Cardiac fibroblast (primary cell): ENCODE measurements around the gene CYP4F2.
"Not testable (repeated sequence)": the region's sequence is repeated elsewhere in the genome, so short reads cannot be mapped to it uniquely, and the experiment has no call there.

Experiments
- DNase-seq, 2 donors: peaks; one replicate each; pipeline versions ENCODE4 v3.0.0 to v3.0.0-alpha.2; 2010; ENCODE audit warnings: low read depth in 2 of 2
- H3K4me3 ChIP-seq, 2 donors: replicated peaks in 1 of 2; 1 replicate in 1 of 2; 2 replicates in 1 of 2; pipeline ENCODE4 v1.5.1; 2011; ENCODE audit warnings: low read depth in 2 of 2, low read length in 2 of 2, mild to moderate bottlenecking in 2 of 2, moderate library complexity in 1 of 2
- CTCF ChIP-seq: IDR thresholded peaks from one replicate; pipeline ENCODE4 v1.5.1; 2011; ENCODE audit warnings: low read depth, mild to moderate bottlenecking, low read length, inconsistent platforms

Gene CYP4F2

GRCh38 chr19:15919243-15919642 lies 21.4 kb upstream of the CYP4F2 start:
- no peak for TF ChIP-seq CTCF
- H3K4me3 ChIP-seq = no peak overlapping the region
- DNase-seq = no peak

- DNase-seq = no peak
- TF ChIP-seq CTCF = no peak
- no peak overlapping the region for H3K4me3 ChIP-seq
These were observed 17.2 kb upstream of the CYP4F2 start for GRCh38 chr19:15915109-15915508.

DNA sequence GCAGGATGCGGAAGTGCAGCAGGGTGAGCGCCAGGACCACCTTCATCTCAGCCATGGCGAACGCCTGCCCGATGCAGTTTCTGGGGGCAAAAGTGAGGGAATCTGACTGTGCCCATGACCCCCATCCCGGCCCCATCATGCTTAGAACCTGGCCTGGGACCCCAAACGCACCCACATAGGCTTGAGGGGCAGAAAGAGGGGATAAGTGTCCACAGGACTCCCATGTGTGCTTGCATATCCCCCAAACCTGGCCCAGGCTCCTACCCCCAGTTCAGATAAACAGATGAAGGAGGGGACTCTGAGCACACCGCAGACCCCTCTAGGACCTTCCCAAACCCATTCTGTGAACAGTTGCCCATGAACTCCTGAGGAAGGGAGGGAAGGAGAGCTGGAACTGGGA lies 16.0 kb upstream of the CYP4F2 start:
- no peak for DNase-seq
- TF ChIP-seq CTCF = no peak
- no peak overlapping the region for H3K4me3 ChIP-seq

- TF ChIP-seq CTCF = no peak
- no peak for DNase-seq
These were observed 15.5 kb upstream of the CYP4F2 start for GRCh38 chr19:15913384-15913783.

DNA sequence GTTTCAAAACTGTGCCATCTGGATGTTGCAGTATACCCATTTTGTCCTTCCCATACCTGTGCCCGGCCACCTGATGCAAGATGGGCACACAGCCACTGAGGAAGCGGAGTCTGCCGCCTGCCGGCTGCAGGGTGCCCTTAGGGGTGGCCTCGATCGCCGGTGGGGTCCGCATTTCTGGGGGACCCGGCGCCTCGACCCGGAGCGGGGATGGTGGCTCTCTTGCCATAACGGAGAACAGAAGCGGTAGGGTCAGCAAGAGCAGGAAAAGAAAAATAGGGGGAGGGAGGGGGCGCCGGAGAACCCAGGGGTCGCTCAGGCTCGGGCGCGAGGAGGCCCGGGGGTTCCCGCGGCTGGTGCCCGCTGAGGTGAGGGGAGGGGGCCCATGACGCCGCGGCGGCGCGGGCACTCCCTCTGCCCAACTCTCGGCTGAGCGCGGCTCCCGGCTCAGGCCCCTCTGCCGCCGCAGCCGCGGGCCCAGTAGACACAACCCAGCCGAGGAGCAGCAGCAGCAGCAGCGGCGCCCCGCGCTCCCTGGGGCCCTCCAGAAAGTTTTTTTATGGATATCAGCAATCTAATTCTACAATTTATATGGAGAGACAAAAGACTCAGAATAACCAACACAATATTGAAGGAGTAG lies 13.8 kb upstream of the CYP4F2 start:
- no peak overlapping the region for H3K4me3 ChIP-seq
- no peak for DNase-seq
- TF ChIP-seq CTCF = no peak

More at GRCh38 chr19:15913384-15913783, 15.5 kb upstream of the CYP4F2 start:
- no peak overlapping the region for H3K4me3 ChIP-seq

GRCh38 chr19:15905026-15905425 lies 7.2 kb upstream of the CYP4F2 start:
- no peak for TF ChIP-seq CTCF
- no peak for DNase-seq
- no peak overlapping the region for H3K4me3 ChIP-seq

DNA sequence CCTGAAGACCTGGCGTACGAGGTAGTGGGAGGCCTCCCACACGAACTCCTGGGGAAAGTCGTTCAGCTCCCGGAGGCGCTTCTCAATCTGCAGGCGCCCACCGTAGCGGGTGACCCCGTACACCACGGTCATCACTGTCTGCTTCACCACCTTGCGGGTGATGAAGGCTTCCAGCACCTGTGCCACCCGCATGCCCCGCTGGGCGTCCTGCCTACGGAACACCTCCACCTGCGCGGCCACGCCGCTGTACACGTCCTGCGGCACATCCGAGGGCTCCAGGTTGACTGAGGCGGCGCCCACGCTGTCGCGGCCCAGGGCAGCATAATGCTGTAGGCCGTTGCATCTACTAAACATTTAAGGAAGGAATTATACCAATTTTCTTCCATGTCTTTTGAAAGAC lies 5.0 kb upstream of the CYP4F2 start:
- not testable (repeated sequence) for H3K4me3 ChIP-seq, DNase-seq
